ENCODE measurements around the gene SLC4A4.

GRCh38 chr4:71300964-71301363 is 37.9 kb upstream of the SLC4A4 start:
- TF ChIP-seq CTCF (IDR thresholded peaks at IDR 0.05; ENCODE audit: low read length) (no peak), EZH2 (IDR thresholded peaks at IDR 0.05; ENCODE audit: borderline replicate concordance, low read length) (no peak)
